ENCODE results near the gene COL4A2. TPM values are rescaled to one million over a fixed set of nuclear protein-coding genes. Genes with fewer than 3 reads are reported as not detected.
"Not testable (repeated sequence)": the region's sequence is repeated elsewhere in the genome, so short reads cannot be mapped to it uniquely, and the experiment has no call there.

Gene COL4A2
- total RNA-seq, 1 donor from 2014 or later = 1,414 TPM

DNA sequence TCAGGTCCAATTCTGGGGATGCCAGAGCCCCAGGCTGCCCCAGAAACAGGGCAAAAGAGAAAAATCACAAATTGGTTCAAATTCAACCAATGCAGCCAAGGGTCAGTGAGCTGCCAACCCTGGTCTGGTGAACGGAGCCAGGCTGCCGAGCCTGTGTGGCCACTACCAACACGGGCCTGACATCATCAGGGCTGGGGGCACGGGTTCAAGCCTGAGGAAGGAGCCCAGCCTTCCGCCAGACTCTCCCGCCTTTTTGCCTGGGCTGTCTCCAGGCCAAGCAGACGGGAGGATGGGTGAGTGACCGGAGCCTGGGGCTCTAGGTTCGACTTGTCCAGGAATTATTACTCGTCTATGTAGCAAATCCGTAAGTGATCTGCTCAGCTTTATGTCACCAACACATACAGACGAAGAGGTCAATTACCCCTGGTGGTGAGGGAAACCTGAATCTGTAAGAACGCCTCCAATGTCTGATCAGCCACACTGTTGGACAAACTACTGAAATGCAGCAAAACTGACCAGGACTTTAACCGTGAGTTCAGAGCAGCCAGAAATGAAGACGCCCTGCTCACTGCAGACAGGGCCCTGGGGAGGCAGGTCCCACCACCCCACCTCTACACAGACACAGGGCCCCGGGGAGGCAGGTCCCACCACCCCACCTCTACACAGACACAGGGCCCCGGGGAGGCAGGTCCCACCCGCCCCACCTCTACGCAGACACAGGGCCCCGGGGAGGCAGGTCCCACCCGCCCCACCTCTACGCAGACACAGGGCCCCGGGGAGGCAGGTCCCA, 222.6 kb downstream of the COL4A2 start:
- no peak for DNase-seq (ENCODE audit: low read depth)
- FAIRE-seq = no peak
- Histone ChIP-seq H3K79me2 (ENCODE audit: insufficient read depth, low read length) (no peaks in the 10 kb centered on the region), H3K36me3 (ENCODE audit: insufficient read depth, low read length) (no peaks in the 10 kb centered on the region), H3K9me3 (ENCODE audit: insufficient read depth, low read depth, low read length) (no peaks in the 10 kb centered on the region), H3K27ac (ENCODE audit: low read depth, low read length) (no peak overlapping the region), H3K4me1 (ENCODE audit: insufficient read depth, low read length) (no peaks in the 10 kb centered on the region), H2AFZ (ENCODE audit: low read depth, low read length) (no peak overlapping the region), H3K4me3 (ENCODE audit: insufficient read depth, low read depth, low read length) (no peak overlapping the region), H3K9ac (ENCODE audit: low read length) (no peak overlapping the region), H3K4me2 (ENCODE audit: low read length) (no peak overlapping the region), H4K20me1 (ENCODE audit: insufficient read depth, low read length) (no peaks in the 10 kb centered on the region), H3K27me3 (ENCODE audit: insufficient read depth, low read length) (no peaks in the 10 kb centered on the region)
- Mint-ChIP-seq H3K4me1 (ENCODE audit: low read depth, unreplicated experiment) (peaks cover 9% of the 10 kb centered on the region), H3K4me3 (ENCODE audit: unreplicated experiment) (no peak overlapping the region), H3K9me3 (ENCODE audit: unreplicated experiment) (peaks cover 7% of the 10 kb centered on the region), H3K27ac (ENCODE audit: unreplicated experiment) (no peak overlapping the region), H3K36me3 (ENCODE audit: low read depth, unreplicated experiment) (peaks cover 4% of the 10 kb centered on the region), H3K27me3 (ENCODE audit: low read depth, unreplicated experiment) (peaks cover 9% of the 10 kb centered on the region)
- TF ChIP-seq, protein P1, sequence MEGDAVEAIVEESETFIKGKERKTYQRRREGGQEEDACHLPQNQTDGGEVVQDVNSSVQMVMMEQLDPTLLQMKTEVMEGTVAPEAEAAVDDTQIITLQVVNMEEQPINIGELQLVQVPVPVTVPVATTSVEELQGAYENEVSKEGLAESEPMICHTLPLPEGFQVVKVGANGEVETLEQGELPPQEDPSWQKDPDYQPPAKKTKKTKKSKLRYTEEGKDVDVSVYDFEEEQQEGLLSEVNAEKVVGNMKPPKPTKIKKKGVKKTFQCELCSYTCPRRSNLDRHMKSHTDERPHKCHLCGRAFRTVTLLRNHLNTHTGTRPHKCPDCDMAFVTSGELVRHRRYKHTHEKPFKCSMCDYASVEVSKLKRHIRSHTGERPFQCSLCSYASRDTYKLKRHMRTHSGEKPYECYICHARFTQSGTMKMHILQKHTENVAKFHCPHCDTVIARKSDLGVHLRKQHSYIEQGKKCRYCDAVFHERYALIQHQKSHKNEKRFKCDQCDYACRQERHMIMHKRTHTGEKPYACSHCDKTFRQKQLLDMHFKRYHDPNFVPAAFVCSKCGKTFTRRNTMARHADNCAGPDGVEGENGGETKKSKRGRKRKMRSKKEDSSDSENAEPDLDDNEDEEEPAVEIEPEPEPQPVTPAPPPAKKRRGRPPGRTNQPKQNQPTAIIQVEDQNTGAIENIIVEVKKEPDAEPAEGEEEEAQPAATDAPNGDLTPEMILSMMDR (IDR thresholded peaks at IDR 0.05; ENCODE audit: insufficient read depth, low read depth, low read length) = no peak
- no peak for TF ChIP-seq EZH2 (IDR thresholded peaks at IDR 0.05; ENCODE audit: insufficient read depth, low read length)

DNA sequence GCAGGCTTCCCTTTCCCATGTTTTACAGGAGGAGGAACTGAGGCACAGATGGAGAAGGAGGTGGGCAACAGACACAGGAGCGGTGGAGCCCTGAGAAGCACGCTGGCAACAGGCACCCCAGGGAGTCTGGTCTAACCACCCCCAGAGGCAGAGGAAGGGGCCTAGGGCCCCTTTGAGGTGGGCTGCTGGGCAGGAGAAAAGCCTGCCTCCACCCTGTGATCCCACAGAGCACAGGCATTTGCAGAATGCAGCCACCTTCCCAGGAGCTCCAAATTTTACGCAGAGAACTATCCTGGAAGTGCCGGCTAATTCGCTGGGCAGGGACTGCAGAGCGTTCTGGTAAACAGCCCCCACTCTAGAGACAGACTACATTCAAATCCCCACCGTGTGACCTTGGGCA, 224.0 kb downstream of the COL4A2 start:
- Histone ChIP-seq H3K79me2 (ENCODE audit: insufficient read depth, low read length) (no peaks in the 10 kb centered on the region), H3K9me3 (ENCODE audit: insufficient read depth, low read depth, low read length) (no peaks in the 10 kb centered on the region), H3K4me2 (ENCODE audit: low read length) (no peak overlapping the region), H3K4me1 (ENCODE audit: insufficient read depth, low read length) (no peaks in the 10 kb centered on the region), H3K36me3 (ENCODE audit: insufficient read depth, low read length) (no peaks in the 10 kb centered on the region), H3K9ac (ENCODE audit: low read length) (no peak overlapping the region), H4K20me1 (ENCODE audit: insufficient read depth, low read length) (no peaks in the 10 kb centered on the region), H3K4me3 (ENCODE audit: insufficient read depth, low read depth, low read length) (no peak overlapping the region), H3K27me3 (ENCODE audit: insufficient read depth, low read length) (no peaks in the 10 kb centered on the region), H2AFZ (ENCODE audit: low read depth, low read length) (no peak overlapping the region), H3K27ac (ENCODE audit: low read depth, low read length) (no peak overlapping the region)
- Mint-ChIP-seq H3K4me3 (ENCODE audit: unreplicated experiment) (no peak overlapping the region), H3K4me1 (ENCODE audit: low read depth, unreplicated experiment) (peaks cover 9% of the 10 kb centered on the region), H3K9me3 (ENCODE audit: unreplicated experiment) (peaks cover 7% of the 10 kb centered on the region), H3K36me3 (ENCODE audit: low read depth, unreplicated experiment) (peaks cover 5% of the 10 kb centered on the region), H3K27ac (ENCODE audit: unreplicated experiment) (no peak overlapping the region), H3K27me3 (ENCODE audit: low read depth, unreplicated experiment) (peaks cover 3% of the 10 kb centered on the region)
- TF ChIP-seq EZH2 (IDR thresholded peaks at IDR 0.05; ENCODE audit: insufficient read depth, low read length) = no peak
- TF ChIP-seq, protein P1 (IDR thresholded peaks at IDR 0.05; ENCODE audit: insufficient read depth, low read depth, low read length) = no peak
- DNase-seq (ENCODE audit: low read depth) (no peak), FAIRE-seq (no peak)

DNA sequence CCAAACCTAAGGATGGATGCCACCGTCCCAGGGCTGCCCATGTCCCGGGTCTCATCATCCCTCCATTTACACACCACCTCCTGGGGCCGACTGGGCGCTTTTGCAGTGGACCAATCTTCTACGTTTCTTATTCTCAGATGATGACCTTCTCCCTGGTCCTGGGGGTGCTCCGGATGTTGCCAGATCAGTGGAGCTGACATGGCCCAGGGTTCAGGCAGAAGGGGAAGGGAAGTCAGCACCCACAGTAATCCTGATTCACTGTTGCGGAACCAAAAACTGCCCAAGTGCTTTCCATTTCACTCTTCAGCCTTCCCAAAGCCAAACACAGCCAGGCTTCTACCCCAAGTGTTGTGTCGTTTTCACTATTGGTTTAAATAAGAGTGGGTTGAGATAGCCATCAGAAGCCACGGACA, 224.6 kb downstream of the COL4A2 start:
- no peak for TF ChIP-seq EZH2 (IDR thresholded peaks at IDR 0.05; ENCODE audit: insufficient read depth, low read length)
- TF ChIP-seq, protein P1 (IDR thresholded peaks at IDR 0.05; ENCODE audit: insufficient read depth, low read depth, low read length) = no peak
- FAIRE-seq = no peak
- H3K4me3 Mint-ChIP-seq (ENCODE audit: unreplicated experiment) = no peak overlapping the region

DNA sequence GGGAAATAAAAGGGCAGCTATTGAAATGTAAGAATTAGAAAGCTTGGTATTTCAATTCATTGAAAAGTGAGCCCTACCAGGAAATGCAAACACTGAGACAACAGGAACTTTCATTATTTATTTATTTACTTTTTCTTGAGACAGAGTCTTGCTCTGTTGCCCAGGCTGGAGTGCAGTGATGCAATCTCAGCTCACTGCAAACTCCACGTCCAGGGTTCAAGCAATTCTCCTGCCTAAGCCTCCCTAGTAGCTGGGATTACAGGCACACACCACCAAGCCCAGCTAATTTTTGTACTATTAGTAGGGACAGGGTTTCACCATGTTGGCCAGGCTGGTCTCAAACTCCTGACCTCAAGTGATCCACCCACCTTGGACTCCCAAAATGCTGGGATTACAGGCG, 225.2 kb downstream of the COL4A2 start:
- not testable (repeated sequence) for H2AFZ ChIP-seq (ENCODE audit: low read depth, low read length); H3K9ac ChIP-seq (ENCODE audit: low read length); H4K20me1 ChIP-seq (ENCODE audit: insufficient read depth, low read length); H3K27me3 Mint-ChIP-seq (ENCODE audit: low read depth, unreplicated experiment); H3K4me2 ChIP-seq (ENCODE audit: low read length); FAIRE-seq; H3K27ac ChIP-seq (ENCODE audit: low read depth, low read length); H3K36me3 ChIP-seq (ENCODE audit: insufficient read depth, low read length); H3K4me1 Mint-ChIP-seq (ENCODE audit: low read depth, unreplicated experiment); H3K27ac Mint-ChIP-seq (ENCODE audit: unreplicated experiment); H3K9me3 ChIP-seq (ENCODE audit: insufficient read depth, low read depth, low read length); H3K4me1 ChIP-seq (ENCODE audit: insufficient read depth, low read length); H3K4me3 Mint-ChIP-seq (ENCODE audit: unreplicated experiment); H3K4me3 ChIP-seq (ENCODE audit: insufficient read depth, low read depth, low read length); H3K36me3 Mint-ChIP-seq (ENCODE audit: low read depth, unreplicated experiment); H3K79me2 ChIP-seq (ENCODE audit: insufficient read depth, low read length); DNase-seq (ENCODE audit: low read depth); H3K27me3 ChIP-seq (ENCODE audit: insufficient read depth, low read length); H3K9me3 Mint-ChIP-seq (ENCODE audit: unreplicated experiment)

More for the DNA sequence above, 224.6 kb downstream of the COL4A2 start:
- H3K9ac ChIP-seq (ENCODE audit: low read length) = no peak overlapping the region
- no peak for DNase-seq (ENCODE audit: low read depth)
- no peaks in the 10 kb centered on the region for H4K20me1 ChIP-seq (ENCODE audit: insufficient read depth, low read length)
- no peaks in the 10 kb centered on the region for H3K27me3 ChIP-seq (ENCODE audit: insufficient read depth, low read length)
- H3K36me3 ChIP-seq (ENCODE audit: insufficient read depth, low read length) = no peaks in the 10 kb centered on the region
- no peak overlapping the region for H3K27ac ChIP-seq (ENCODE audit: low read depth, low read length)
- Mint-ChIP-seq H3K27ac (ENCODE audit: unreplicated experiment) (peak overlapping the region; percentile 53), H3K36me3 (ENCODE audit: low read depth, unreplicated experiment) (peaks cover 5% of the 10 kb centered on the region), H3K27me3 (ENCODE audit: low read depth, unreplicated experiment) (no peaks in the 10 kb centered on the region), H3K9me3 (ENCODE audit: unreplicated experiment) (peaks cover 7% of the 10 kb centered on the region), H3K4me1 (ENCODE audit: low read depth, unreplicated experiment) (peaks cover 9% of the 10 kb centered on the region)
- no peak overlapping the region for H3K4me3 ChIP-seq (ENCODE audit: insufficient read depth, low read depth, low read length)
- no peaks in the 10 kb centered on the region for H3K79me2 ChIP-seq (ENCODE audit: insufficient read depth, low read length)
- no peak overlapping the region for H3K4me2 ChIP-seq (ENCODE audit: low read length)
- H3K9me3 ChIP-seq (ENCODE audit: insufficient read depth, low read depth, low read length) = no peaks in the 10 kb centered on the region
- no peaks in the 10 kb centered on the region for H3K4me1 ChIP-seq (ENCODE audit: insufficient read depth, low read length)
- H2AFZ ChIP-seq (ENCODE audit: low read depth, low read length) = no peak overlapping the region

All from astrocyte (in vitro differentiated cells and primary cell).